Trophoblast cell (in vitro differentiated cells and primary cell): ENCODE data around the gene MSRB3.

Experiments used
- DNase-seq, 2 donors: peaks; one replicate each; pipeline ENCODE4 v3.0.0-alpha.2; 2016
- H2AFZ ChIP-seq: 2 replicates; pipeline ENCODE4 v1.6.1; 2013; ENCODE audit warnings: low read length, moderate library complexity, mild to moderate bottlenecking; ENCODE audit not compliant: insufficient read depth, poor library complexity
- H2AK5ac ChIP-seq: 2 replicates; pipeline ENCODE4 v1.6.1; 2013; ENCODE audit warnings: mild to moderate bottlenecking, low read length
- H2BK120ac ChIP-seq: 2 replicates; pipeline ENCODE4 v1.6.1; 2013; ENCODE audit warnings: low read length, mild to moderate bottlenecking, moderate library complexity; ENCODE audit not compliant: insufficient read depth, poor library complexity
- H2BK12ac ChIP-seq: 2 replicates; pipeline ENCODE4 v1.6.1; 2013; ENCODE audit warnings: mild to moderate bottlenecking, low read length, moderate library complexity
- H2BK5ac ChIP-seq: 2 replicates; pipeline ENCODE4 v1.6.1; 2013; ENCODE audit warnings: low read length, low read depth, moderate library complexity, mild to moderate bottlenecking; ENCODE audit not compliant: poor library complexity
- H3K14ac ChIP-seq: 2 replicates; pipeline ENCODE4 v1.6.1; 2013; ENCODE audit warnings: mild to moderate bottlenecking, low read length
- H3K18ac ChIP-seq: 2 replicates; pipeline ENCODE4 v1.6.1; 2013; ENCODE audit warnings: mild to moderate bottlenecking, low read length
- H3K23ac ChIP-seq: 2 replicates; pipeline ENCODE4 v1.6.1; 2013; ENCODE audit warnings: low read length
- H3K27ac ChIP-seq: 2 replicates; pipeline ENCODE4 v1.5.1; 2013; ENCODE audit warnings: low read depth, mild to moderate bottlenecking, inconsistent platforms, low read length, moderate library complexity
- H3K27me3 ChIP-seq: 2 replicates; pipeline ENCODE4 v1.6.1; 2013; ENCODE audit warnings: inconsistent platforms, mild to moderate bottlenecking, low read length, moderate library complexity; ENCODE audit not compliant: insufficient read depth
- H3K36me3 ChIP-seq, 2 experiments: 1 replicate in 1 of 2; 2 replicates in 1 of 2; pipeline ENCODE4 v1.6.1; 2013; ENCODE audit warnings: low read length in 2 of 2, mild to moderate bottlenecking in 2 of 2, moderate library complexity in 1 of 2; ENCODE audit not compliant: insufficient read depth in 2 of 2, control insufficient read depth in 1 of 2
- H3K4ac ChIP-seq: 2 replicates; pipeline ENCODE4 v1.6.1; 2013; ENCODE audit warnings: low read depth, mild to moderate bottlenecking, low read length, moderate library complexity
- H3K4me1 ChIP-seq, 2 experiments: 1 replicate in 1 of 2; 2 replicates in 1 of 2; pipeline ENCODE4 v1.6.1; 2013; ENCODE audit warnings: low read length in 2 of 2, mild to moderate bottlenecking in 2 of 2, moderate library complexity in 1 of 2; ENCODE audit not compliant: insufficient read depth in 2 of 2, control insufficient read depth in 1 of 2
- H3K4me2 ChIP-seq: 2 replicates; pipeline ENCODE4 v1.6.1; 2013; ENCODE audit warnings: inconsistent platforms, mild to moderate bottlenecking, low read length, moderate library complexity
- H3K4me3 ChIP-seq: 2 replicates; pipeline ENCODE4 v1.5.1; 2013; ENCODE audit warnings: mild to moderate bottlenecking, low read depth, low read length, inconsistent platforms
- H3K79me1 ChIP-seq: one replicate; pipeline ENCODE4 v1.6.1; 2013; ENCODE audit warnings: low read length
- H3K79me2 ChIP-seq: 2 replicates; pipeline ENCODE4 v1.6.1; 2013; ENCODE audit warnings: low read length, mild to moderate bottlenecking; ENCODE audit not compliant: control insufficient read depth, insufficient read depth, poor library complexity
- H3K9ac ChIP-seq: 2 replicates; pipeline ENCODE4 v1.6.1; 2013; ENCODE audit warnings: mild to moderate bottlenecking, low read length
- H3K9me3 ChIP-seq: 2 replicates; pipeline ENCODE4 v1.6.1; 2013; ENCODE audit warnings: low read depth, mild to moderate bottlenecking, control low read depth, inconsistent platforms, low read length; ENCODE audit not compliant: insufficient read depth
- H4K12ac ChIP-seq: 2 replicates; pipeline ENCODE4 v1.6.1; 2013; ENCODE audit warnings: low read depth, mild to moderate bottlenecking, low read length, moderate library complexity
- H4K8ac ChIP-seq: 2 replicates; pipeline ENCODE4 v1.6.1; 2013; ENCODE audit warnings: low read depth, mild to moderate bottlenecking, low read length, moderate library complexity
- H4K91ac ChIP-seq: one replicate; pipeline ENCODE4 v1.6.1; 2013; ENCODE audit warnings: low read depth, mild to moderate bottlenecking, low read length, moderate library complexity
- WGBS: extraction: QIAGEN DNeasy Blood & Tissue Kit; methylation state at CpG from one replicate; pipeline ENCODE4 v1.1.7; 2013; ENCODE audit warnings: missing lambda C conversion rate; ENCODE audit not compliant: insufficient read length, insufficient coverage; ENCODE audit errors: extremely low coverage; 5-methylcytosine and 5-hydroxymethylcytosine counted together

MSRB3 gene

GRCh38 chr12:65470256-65470655 lies 191.8 kb downstream of the MSRB3 start:
- Histone ChIP-seq H3K18ac (no peak overlapping the region), H3K4me1 (no peaks in the 10 kb centered on the region), H2AFZ (no peak overlapping the region), H3K14ac (no peak overlapping the region), H3K4me3 (no peak overlapping the region), H2BK5ac (no peak overlapping the region), H3K4me2 (no peak overlapping the region), H2BK12ac (no peak overlapping the region), H3K23ac (no peak overlapping the region), H2AK5ac (no peak overlapping the region), H3K79me2 (no peaks in the 10 kb centered on the region), H3K79me1 (no peaks in the 10 kb centered on the region), H3K36me3 (no peaks in the 10 kb centered on the region), H3K27me3 (no peaks in the 10 kb centered on the region), H4K91ac (no peak overlapping the region), H3K9ac (no peak overlapping the region), H4K8ac (no peak overlapping the region), H3K9me3 (no peaks in the 10 kb centered on the region), H2BK120ac (no peak overlapping the region), H4K12ac (no peak overlapping the region), H3K4ac (no peak overlapping the region), H3K27ac (no peak overlapping the region)
- no CpG with 5 or more reads among the region's 6 CpGs for WGBS
- DNase-seq, result no peak

GRCh38 chr12:65472079-65472478 lies 193.6 kb downstream of the MSRB3 start:
- Histone ChIP-seq H4K8ac (no peak overlapping the region), H3K27ac (no peak overlapping the region), H2AFZ (no peak overlapping the region), H3K14ac (no peak overlapping the region), H3K18ac (no peak overlapping the region), H3K9me3 (no peaks in the 10 kb centered on the region), H4K12ac (no peak overlapping the region), H3K79me1 (no peaks in the 10 kb centered on the region), H3K79me2 (no peaks in the 10 kb centered on the region), H3K27me3 (no peaks in the 10 kb centered on the region), H3K4ac (no peak overlapping the region), H2BK12ac (no peak overlapping the region), H2BK5ac (no peak overlapping the region), H2BK120ac (no peak overlapping the region), H4K91ac (no peak overlapping the region), H3K4me3 (no peak overlapping the region), H3K23ac (no peak overlapping the region), H3K36me3 (no peaks in the 10 kb centered on the region), H3K4me1 (no peaks in the 10 kb centered on the region), H3K4me2 (no peak overlapping the region), H3K9ac (no peak overlapping the region), H2AK5ac (no peak overlapping the region)
- DNase-seq, result no peak
- no CpG with 5 or more reads among the region's 2 CpGs for WGBS

GRCh38 chr12:65474831-65475230 lies 196.3 kb downstream of the MSRB3 start:
- Histone ChIP-seq H3K79me2 (no peaks in the 10 kb centered on the region), H2BK5ac (no peak overlapping the region), H3K18ac (no peak overlapping the region), H4K8ac (no peak overlapping the region), H3K27me3 (no peaks in the 10 kb centered on the region), H3K23ac (no peak overlapping the region), H2AFZ (no peak overlapping the region), H3K9ac (no peak overlapping the region), H2BK120ac (no peak overlapping the region), H3K27ac (no peak overlapping the region), H3K4me2 (no peak overlapping the region), H3K4me1 (no peaks in the 10 kb centered on the region), H4K12ac (no peak overlapping the region), H2BK12ac (no peak overlapping the region), H3K14ac (no peak overlapping the region), H4K91ac (no peak overlapping the region), H3K4me3 (no peak overlapping the region), H3K79me1 (no peaks in the 10 kb centered on the region), H3K36me3 (no peaks in the 10 kb centered on the region), H2AK5ac (no peak overlapping the region), H3K9me3 (no peaks in the 10 kb centered on the region), H3K4ac (no peak overlapping the region)
- WGBS, result no CpG with 5 or more reads among the region's 6 CpGs
- DNase-seq, result no peak

- H2AK5ac ChIP-seq, result no peak overlapping the region
- H3K18ac ChIP-seq, result no peak overlapping the region
- no peaks in the 10 kb centered on the region for H3K4me1 ChIP-seq
- H2BK12ac ChIP-seq, result no peak overlapping the region
- DNase-seq, result no peak
- no peaks in the 10 kb centered on the region for H3K79me1 ChIP-seq
- H3K9ac ChIP-seq, result no peak overlapping the region
- H3K9me3 ChIP-seq, result no peaks in the 10 kb centered on the region
- no peaks in the 10 kb centered on the region for H3K27me3 ChIP-seq
- no peak overlapping the region for H4K12ac ChIP-seq
- H3K4ac ChIP-seq, result no peak overlapping the region
- H3K23ac ChIP-seq, result no peak overlapping the region
- H3K4me2 ChIP-seq, result no peak overlapping the region
- H3K4me3 ChIP-seq, result no peak overlapping the region
- H3K14ac ChIP-seq, result no peak overlapping the region
- no peak overlapping the region for H2AFZ ChIP-seq
- no peak overlapping the region for H2BK120ac ChIP-seq
- no peaks in the 10 kb centered on the region for H3K79me2 ChIP-seq
- H4K8ac ChIP-seq, result no peak overlapping the region
- H3K27ac ChIP-seq, result no peak overlapping the region
- H3K36me3 ChIP-seq, result no peaks in the 10 kb centered on the region
- H4K91ac ChIP-seq, result no peak overlapping the region
- H2BK5ac ChIP-seq, result no peak overlapping the region
Measured at GRCh38 chr12:65477721-65478120, 199.2 kb downstream of the MSRB3 start.
